ENCODE data around the gene GSK3A. TPM values are rescaled to one million over a fixed set of nuclear protein-coding genes. Genes with fewer than 3 reads are reported as not detected.

The GSK3A gene
- total RNA-seq, 1 donor from 2014 or later, result 42.0 TPM

- TF ChIP-seq CTCF (IDR thresholded peaks at IDR 0.05), result no peak
- DNase-seq (ENCODE audit: low spot score), result no peak
- Mint-ChIP-seq H3K27ac (ENCODE audit: unreplicated experiment) (no peak overlapping the region), H3K36me3 (ENCODE audit: low read depth) (peaks cover 28% of the 10 kb centered on the region), H3K4me1 (ENCODE audit: low read depth) (peaks cover 24% of the 10 kb centered on the region), H3K9me3 (ENCODE audit: low read depth) (no peaks in the 10 kb centered on the region), H3K27me3 (ENCODE audit: low read depth) (no peaks in the 10 kb centered on the region), H3K4me3 (ENCODE audit: unreplicated experiment) (no peak overlapping the region)
Measured at GRCh38 chr19:42225718-42226292, 16.6 kb downstream of the GSK3A start.

DNA sequence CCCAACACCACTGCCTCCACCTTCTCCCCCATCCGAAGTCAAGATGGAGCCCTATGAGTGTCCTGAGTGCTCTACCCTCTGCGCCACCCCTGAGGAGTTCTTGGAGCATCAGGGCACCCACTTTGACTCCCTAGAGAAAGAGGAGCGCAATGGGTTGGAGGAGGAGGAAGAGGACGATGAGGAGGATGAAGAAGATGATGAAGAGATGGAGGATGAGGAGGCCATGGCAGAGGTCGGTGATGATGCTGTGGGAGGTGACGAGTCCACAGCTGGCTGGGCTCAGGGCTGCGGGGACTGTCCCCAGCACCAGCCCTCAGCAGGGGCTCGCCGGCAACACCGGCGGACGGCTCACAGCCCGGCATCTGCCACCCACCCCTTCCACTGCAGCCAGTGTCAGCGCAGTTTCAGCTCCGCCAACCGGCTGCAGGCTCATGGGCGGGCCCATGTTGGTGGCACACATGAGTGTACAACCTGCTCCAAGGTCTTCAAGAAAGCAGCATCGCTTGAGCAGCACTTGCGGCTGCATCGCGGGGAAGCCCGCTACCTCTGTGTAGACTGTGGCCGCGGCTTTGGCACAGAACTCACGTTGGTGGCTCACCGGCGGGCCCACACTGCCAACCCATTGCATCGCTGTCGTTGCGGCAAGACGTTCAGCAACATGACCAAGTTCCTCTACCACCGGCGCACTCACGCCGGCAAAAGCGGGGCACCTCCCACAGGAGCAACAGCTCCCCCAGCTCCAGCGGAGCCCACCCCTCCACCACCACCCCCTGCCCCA lies 17.3 kb downstream of the GSK3A start:
- H3K9me3 Mint-ChIP-seq (ENCODE audit: low read depth), result no peaks in the 10 kb centered on the region
- DNase-seq (ENCODE audit: low spot score), result no peak
- H3K4me3 Mint-ChIP-seq (ENCODE audit: unreplicated experiment), result no peak overlapping the region
- H3K4me1 Mint-ChIP-seq (ENCODE audit: low read depth), result peaks cover 27% of the 10 kb centered on the region
- TF ChIP-seq CTCF (IDR thresholded peaks at IDR 0.05), result no peak
- H3K27me3 Mint-ChIP-seq (ENCODE audit: low read depth), result no peaks in the 10 kb centered on the region
- peaks cover 28% of the 10 kb centered on the region for H3K36me3 Mint-ChIP-seq (ENCODE audit: low read depth)
- no peak overlapping the region for H3K27ac Mint-ChIP-seq (ENCODE audit: unreplicated experiment)

DNA sequence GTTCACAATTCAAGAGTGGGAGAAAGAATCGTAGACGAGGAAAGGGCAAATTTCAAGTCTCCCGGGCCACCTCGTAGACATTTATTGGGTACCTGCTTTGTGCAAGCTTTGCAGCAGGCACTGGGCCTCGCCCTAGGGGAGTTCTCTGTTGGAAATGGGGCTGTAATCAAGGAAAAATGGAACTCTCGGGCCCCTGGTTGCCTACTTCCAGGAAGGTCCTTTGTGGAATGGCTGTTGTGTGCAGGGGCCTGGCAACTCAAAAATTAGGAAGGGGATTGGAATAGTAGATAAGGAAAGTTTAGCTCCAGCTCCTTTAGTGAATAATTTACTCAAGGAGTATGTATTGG lies 21.7 kb downstream of the GSK3A start:
- Mint-ChIP-seq H3K27ac (ENCODE audit: unreplicated experiment) (peak overlapping the region; percentile 98), H3K9me3 (ENCODE audit: low read depth) (no peaks in the 10 kb centered on the region), H3K4me3 (ENCODE audit: unreplicated experiment) (peak overlapping the region; percentile 90), H3K4me1 (ENCODE audit: low read depth) (peaks cover 45% of the 10 kb centered on the region), H3K36me3 (ENCODE audit: low read depth) (peaks cover 8% of the 10 kb centered on the region), H3K27me3 (ENCODE audit: low read depth) (no peaks in the 10 kb centered on the region)
- DNase-seq (ENCODE audit: low spot score), result no peak
- TF ChIP-seq CTCF (IDR thresholded peaks at IDR 0.05), result no peak

GRCh38 chr19:42219812-42220750 lies 22.3 kb downstream of the GSK3A start, which contains the start of gene ZNF526:
ZNF526 (plus strand) TSS chr19:42220312; CDS start chr19:42224404, 4,092 bp downstream.
- peaks cover 7% of the 10 kb centered on the region for H3K36me3 Mint-ChIP-seq (ENCODE audit: low read depth)
- H3K27ac Mint-ChIP-seq (ENCODE audit: unreplicated experiment), result peak within 1 kb of the TSS; percentile 98
- H3K27me3 Mint-ChIP-seq (ENCODE audit: low read depth), result no peaks in the 10 kb centered on the region
- no peaks in the 10 kb centered on the region for H3K9me3 Mint-ChIP-seq (ENCODE audit: low read depth)
- H3K4me3 Mint-ChIP-seq (ENCODE audit: unreplicated experiment), result peak within 1 kb of the TSS; percentile 90
- TF ChIP-seq CTCF (IDR thresholded peaks at IDR 0.05), result no peak
- peaks cover 52% of the 10 kb centered on the region for H3K4me1 Mint-ChIP-seq (ENCODE audit: low read depth)
- DNase-seq (ENCODE audit: low spot score), result peak; percentile 99
